ENCODE results near the gene LRIT3.

Gene LRIT3, protein sequence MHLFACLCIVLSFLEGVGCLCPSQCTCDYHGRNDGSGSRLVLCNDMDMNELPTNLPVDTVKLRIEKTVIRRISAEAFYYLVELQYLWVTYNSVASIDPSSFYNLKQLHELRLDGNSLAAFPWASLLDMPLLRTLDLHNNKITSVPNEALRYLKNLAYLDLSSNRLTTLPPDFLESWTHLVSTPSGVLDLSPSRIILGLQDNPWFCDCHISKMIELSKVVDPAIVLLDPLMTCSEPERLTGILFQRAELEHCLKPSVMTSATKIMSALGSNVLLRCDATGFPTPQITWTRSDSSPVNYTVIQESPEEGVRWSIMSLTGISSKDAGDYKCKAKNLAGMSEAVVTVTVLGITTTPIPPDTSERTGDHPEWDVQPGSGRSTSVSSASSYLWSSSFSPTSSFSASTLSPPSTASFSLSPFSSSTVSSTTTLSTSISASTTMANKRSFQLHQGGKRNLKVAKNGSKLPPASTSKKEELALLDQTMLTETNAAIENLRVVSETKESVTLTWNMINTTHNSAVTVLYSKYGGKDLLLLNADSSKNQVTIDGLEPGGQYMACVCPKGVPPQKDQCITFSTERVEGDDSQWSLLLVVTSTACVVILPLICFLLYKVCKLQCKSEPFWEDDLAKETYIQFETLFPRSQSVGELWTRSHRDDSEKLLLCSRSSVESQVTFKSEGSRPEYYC

DNA sequence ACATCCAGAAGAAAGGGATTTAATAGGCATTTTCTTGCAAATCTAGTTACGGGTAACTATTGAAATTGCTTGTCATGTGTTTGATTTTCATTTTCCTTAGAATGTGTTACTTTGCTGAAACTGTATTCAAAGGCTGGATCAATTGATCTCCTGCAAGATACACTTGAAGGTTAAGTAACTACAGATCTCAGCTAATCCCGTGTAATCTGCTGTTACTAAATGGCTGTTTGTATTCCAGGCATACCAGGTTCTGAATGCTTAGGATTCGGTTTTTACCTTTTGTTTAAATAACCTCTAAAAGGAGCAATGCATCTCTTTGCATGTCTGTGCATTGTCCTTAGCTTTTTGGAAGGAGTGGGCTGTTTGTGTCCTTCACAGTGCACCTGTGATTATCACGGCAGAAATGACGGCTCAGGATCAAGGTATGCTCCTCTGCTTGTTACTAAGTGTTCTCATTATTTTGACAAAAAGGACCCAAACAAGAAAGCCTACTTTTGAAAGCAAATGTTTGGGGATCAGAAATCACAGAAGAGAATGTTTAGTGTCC, at the start of gene LRIT3:
LRIT3 (plus strand) TSS at position 212 of the 547 bp plus-strand sequence; CDS start at position 307, 95 bp downstream.
- CTCF ChIA-PET = interaction anchor here (1.5 kb wide), 1 partner anchor 11 kb away, joined by 4 read pairs; no protein-coding TSS in a partner anchor
- POLR2A ChIA-PET = no interaction called here
- TF ChIP-seq, protein P1, sequence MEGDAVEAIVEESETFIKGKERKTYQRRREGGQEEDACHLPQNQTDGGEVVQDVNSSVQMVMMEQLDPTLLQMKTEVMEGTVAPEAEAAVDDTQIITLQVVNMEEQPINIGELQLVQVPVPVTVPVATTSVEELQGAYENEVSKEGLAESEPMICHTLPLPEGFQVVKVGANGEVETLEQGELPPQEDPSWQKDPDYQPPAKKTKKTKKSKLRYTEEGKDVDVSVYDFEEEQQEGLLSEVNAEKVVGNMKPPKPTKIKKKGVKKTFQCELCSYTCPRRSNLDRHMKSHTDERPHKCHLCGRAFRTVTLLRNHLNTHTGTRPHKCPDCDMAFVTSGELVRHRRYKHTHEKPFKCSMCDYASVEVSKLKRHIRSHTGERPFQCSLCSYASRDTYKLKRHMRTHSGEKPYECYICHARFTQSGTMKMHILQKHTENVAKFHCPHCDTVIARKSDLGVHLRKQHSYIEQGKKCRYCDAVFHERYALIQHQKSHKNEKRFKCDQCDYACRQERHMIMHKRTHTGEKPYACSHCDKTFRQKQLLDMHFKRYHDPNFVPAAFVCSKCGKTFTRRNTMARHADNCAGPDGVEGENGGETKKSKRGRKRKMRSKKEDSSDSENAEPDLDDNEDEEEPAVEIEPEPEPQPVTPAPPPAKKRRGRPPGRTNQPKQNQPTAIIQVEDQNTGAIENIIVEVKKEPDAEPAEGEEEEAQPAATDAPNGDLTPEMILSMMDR (IDR thresholded peaks at IDR 0.05; ENCODE audit: control extremely low read depth, extremely low read depth, low read depth, missing control alignments) = no peak
- no peak for DNase-seq (ENCODE audit: extremely low spot score)

DNA sequence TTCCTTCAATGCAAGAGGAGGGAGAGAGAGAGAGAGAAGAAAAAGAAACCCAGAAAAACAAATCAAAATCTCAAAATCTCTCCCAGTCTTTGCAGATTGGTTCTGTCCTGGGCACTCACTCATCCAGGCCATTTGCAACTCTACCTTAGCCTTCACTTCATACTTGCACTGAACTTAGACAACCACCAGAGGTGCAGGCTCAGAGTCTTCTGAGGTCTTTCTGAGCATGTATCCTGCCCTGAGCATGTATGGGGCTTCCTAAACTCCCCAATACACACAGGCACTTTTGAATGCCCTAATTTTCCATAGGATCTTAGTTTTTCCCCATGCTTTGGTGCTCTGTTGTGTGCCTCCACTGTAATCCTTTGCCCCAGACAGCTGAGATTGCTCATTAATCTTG, 49.0 kb upstream of the LRIT3 start:
- ChIA-PET POLR2A (no interaction called here), CTCF (interaction anchor here (1.3 kb wide), 1 partner anchor 12 kb away, joined by 3 read pairs; no protein-coding TSS in a partner anchor)
- DNase-seq (ENCODE audit: extremely low spot score) = no peak
- TF ChIP-seq, protein P1 (IDR thresholded peaks at IDR 0.05; ENCODE audit: control extremely low read depth, extremely low read depth, low read depth, missing control alignments) = no peak

DNA sequence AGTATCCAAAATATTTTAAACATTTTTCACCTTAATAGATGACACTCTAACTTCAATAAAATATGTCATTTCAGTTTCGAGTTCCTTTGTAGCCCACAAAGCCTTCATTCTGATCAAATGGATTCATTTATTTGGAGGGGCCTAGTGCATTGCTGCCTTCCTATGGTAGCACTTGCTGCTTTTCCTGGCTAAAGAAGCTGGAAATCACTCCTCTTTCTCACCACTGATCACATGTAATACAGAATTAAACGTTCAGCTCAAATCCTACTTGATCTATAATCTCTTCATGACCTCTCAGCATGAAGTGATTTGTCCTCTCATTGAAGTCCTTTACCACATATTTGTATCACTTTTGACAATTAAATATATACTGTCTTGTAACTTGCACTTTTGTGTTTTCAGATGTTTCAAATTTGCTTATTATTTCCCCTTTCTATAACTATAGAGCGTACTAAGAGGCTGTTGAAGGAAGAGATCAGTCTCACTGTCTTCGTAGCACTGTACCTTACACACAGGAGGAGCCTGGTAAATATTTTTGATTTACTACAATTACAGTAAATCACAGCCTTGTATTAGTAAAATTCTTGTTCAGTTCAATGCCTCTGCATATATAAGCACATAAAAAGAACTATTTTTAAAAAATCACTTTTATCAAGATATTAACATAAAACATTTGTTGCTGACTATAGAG, 46.7 kb upstream of the LRIT3 start:
- ChIA-PET POLR2A (no interaction called here), CTCF (interaction anchor here (1.0 to 1.2 kb wide), 2 partner anchors 368 kb away, joined by 3 to 4 read pairs; partner anchors contain the start of gene SEC24B)
- DNase-seq (ENCODE audit: extremely low spot score) = no peak
- TF ChIP-seq, protein P1 (IDR thresholded peaks at IDR 0.05; ENCODE audit: control extremely low read depth, extremely low read depth, low read depth, missing control alignments) = no peak

DNA sequence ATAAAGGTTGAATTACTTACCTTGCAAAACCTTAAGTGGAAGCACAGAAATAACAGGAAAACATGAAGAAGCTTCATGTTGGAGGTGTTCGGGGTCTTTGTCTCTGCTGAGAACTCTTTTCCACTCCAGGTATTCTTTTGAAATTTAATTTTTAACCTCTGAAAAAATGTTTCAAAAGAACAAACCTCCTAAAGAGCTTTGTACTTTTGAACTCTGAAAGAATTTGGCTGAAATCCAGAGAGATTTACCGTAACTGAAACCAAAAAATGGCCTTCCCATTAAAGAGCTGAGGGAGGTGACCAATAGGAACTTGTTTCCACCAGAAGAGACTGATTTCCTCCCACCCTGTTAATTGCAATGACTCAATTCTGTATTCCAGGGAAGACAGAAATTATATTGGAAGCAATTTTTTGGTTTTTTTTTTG, 46.0 kb upstream of the LRIT3 start, which contains the start of gene CFI:
CFI (minus strand) TSS at position 105 of the 425 bp plus-strand sequence; CDS start at position 77, 28 bp downstream.
- DNase-seq (ENCODE audit: extremely low spot score) = no peak
- ChIA-PET POLR2A (no interaction called here), CTCF (interaction anchor here (1.0 to 1.3 kb wide), 2 partner anchors 8 to 369 kb away, joined by 3 to 4 read pairs; no protein-coding TSS in a partner anchor)
- TF ChIP-seq, protein P1 (IDR thresholded peaks at IDR 0.05; ENCODE audit: control extremely low read depth, extremely low read depth, low read depth, missing control alignments) = no peak

DNA sequence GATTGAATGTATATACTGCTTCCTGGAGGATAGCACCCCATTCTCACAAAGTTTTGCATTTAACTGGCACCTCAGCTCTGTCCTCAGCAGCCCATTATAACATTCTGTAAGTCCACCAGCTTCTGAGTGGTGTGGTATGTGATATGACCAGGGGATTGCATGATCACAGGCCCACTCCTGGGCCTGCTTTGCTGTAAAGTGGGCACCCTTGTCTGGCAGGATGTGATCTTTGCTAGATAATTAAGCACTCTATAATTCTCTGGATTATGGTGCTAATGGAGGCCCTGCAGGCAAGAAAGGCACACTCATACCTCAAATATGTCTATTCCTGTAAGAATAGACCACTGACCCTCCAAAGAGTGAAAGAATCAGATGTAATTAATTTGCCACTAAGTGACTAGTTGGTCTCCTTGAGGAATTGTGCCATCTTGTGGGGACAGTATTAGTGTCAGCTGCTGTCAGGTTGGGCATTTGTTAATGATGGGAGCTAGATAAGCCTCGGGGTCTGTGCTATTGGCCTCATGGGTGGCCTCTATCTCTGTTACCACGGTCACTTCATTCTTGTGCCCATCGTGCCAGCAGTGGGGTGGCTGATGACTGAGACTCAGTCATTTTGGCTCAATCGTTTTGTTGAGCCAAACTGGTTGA, 43.9 kb upstream of the LRIT3 start:
- TF ChIP-seq, protein P1 (IDR thresholded peaks at IDR 0.05; ENCODE audit: control extremely low read depth, extremely low read depth, low read depth, missing control alignments) = peak; percentile 50
- peak; percentile 43 for DNase-seq (ENCODE audit: extremely low spot score)
- CTCF ChIA-PET = interaction anchor here (0.9 to 2.1 kb wide), 9 partner anchors 9 to 393 kb away, joined by 3 to 7 read pairs (median 5); partner anchors contain the start of gene SEC24B
- POLR2A ChIA-PET = no interaction called here

Measured in GM10248 (cell line).